HG03108 (cell line): Measurements from ENCODE around the gene UQCRH.
A peak's percentile ranks its signal among the peaks of the same experiment; 100 is the strongest.

Experiments
- ATAC-seq: cut with Tn5 transposase; IDR thresholded peaks from one replicate; pipeline ENCODE4 v1.9.1; 2021; ENCODE audit warnings: moderate library complexity; ENCODE audit not compliant: unreplicated experiment

Gene UQCRH

GRCh38 chr1:46303038-46303871 is at the start of gene UQCRH, which contains the start of gene LRRC41:
UQCRH (plus strand) TSS chr1:46303698; CDS start chr1:46303767, 69 bp downstream.
LRRC41 (minus strand) TSS chr1:46303616; CDS start chr1:46303322, 294 bp downstream.
- ATAC-seq: peak; percentile 77

GRCh38 chr1:46254668-46255067 is 48.8 kb upstream of the UQCRH start:
- ATAC-seq: no peak

DNA sequence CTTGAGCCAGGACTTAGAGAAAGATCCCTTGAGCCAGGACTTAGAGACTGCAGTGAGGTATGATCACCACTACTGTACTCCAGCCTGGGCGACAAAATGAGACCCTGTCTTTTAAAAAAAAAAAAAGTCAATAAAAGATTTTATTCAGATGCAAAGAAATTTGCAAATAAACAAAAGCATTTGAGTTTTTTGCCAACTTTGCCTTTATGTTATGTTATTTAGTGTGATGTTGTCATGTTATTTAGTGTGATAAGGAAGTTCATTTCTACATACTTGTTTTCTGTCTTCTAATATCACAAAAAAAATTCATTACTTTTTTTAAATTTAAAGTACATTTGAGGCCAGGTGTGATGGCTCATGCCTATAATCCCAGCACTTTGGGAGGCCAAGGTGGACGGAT is 47.0 kb upstream of the UQCRH start:
- ATAC-seq: no peak

DNA sequence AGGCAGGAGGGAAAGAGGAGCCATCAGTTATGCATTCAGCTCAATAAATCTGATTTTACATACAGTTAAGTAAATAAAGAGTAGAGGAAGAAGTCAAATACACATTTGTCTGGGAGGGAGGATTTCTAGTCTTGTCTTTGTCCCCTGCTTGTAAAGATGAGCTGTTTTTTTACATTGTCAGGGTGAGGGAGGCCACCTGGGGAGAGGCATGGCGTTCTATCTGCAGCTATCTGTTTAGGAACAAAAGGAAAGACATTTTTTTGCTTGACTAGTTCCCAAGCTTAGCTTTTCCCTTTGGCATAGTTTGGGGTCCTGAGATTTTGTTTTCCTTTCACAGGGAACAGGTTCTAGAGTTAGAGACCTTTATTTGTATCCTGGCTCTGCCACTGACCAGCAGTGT is 41.0 kb upstream of the UQCRH start:
- no peak for ATAC-seq

GRCh38 chr1:46263146-46263545 is 40.4 kb upstream of the UQCRH start:
- no peak for ATAC-seq

GRCh38 chr1:46268578-46268977 is 34.9 kb upstream of the UQCRH start:
- ATAC-seq: no peak

DNA sequence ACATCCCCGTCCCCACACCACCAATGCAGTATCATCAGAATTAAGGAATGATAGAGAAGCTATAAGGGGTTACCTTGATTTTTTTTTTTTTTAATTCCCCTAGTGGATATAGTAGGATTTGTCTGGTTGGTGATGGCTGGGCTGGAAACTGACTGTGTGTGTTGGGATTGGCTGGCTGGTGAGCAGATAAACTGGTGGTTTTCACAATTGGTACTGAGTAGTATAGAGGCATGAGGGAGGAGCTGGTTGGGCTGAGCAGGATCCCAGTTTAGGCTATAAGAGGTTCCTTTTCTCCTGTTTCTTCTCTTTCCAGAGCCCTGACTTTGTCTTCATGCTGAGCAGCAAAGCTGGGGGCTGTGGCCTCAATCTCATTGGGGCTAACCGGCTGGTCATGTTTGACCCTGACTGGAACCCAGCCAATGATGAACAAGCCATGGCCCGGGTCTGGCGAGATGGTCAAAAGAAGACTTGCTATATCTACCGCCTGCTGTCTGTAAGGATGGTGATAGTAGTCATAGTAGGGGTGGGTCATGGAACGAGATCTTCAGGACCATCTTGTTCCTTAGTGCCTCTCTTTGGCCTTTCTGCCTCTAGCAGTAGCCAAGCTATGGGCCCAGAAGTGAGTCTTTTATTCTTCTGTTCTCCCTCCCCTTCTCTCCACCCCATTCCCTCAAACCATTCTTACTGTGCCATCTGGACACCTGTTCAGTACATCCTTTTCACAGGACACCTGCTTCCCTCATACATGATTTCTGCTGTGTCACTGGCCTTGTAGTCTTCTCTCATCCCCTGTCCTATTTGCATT is 29.1 kb upstream of the UQCRH start:
- no peak for ATAC-seq

DNA sequence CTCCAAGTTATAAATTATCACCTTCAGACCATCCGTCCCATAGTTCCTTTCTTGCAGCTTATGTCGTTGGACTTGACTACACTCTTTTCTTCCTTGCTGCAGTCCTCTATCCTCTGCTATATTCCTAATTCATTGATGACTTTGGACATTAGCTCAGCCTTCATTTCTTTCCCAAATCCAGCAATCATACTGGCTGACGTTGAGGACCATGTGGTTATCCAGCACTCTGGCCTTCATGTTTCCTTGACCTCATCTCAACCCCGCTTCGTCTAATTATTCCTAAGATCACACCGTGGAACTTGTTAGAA is 28.5 kb upstream of the UQCRH start:
- no peak for ATAC-seq

- ATAC-seq: no peak
These were observed 25.7 kb upstream of the UQCRH start for GRCh38 chr1:46277658-46278373.

GRCh38 chr1:46278807-46279206 is 24.7 kb upstream of the UQCRH start:
- no peak for ATAC-seq

- no peak for ATAC-seq
These were observed 23.4 kb upstream of the UQCRH start for GRCh38 chr1:46280092-46280491.

- ATAC-seq: no peak
These were observed 22.5 kb upstream of the UQCRH start for GRCh38 chr1:46281021-46281420.

DNA sequence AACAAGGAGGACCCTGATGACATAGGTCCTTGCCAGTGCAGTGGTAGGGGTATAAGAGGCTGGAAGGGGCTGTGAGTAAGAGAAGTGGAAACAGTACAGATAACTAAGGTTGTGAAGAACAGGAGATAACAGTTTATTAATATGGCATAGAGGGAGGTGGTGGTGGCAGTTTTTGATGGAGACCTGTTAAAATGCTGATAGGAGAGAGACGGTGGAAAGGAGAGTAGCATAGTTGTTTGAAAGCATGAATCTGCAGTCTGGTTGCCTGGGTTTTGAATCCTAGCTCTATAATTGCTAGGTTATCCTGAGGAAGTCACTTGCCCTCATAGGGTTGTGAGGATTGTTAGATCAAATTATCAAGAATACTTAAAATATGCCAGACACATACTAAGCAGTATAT is 19.4 kb upstream of the UQCRH start:
- no peak for ATAC-seq

GRCh38 chr1:46284597-46285564 is 18.6 kb upstream of the UQCRH start:
- no peak for ATAC-seq

GRCh38 chr1:46285730-46286477 is 17.6 kb upstream of the UQCRH start:
- ATAC-seq: no peak

- ATAC-seq: no peak
These were observed 14.9 kb upstream of the UQCRH start for GRCh38 chr1:46288485-46289133.

GRCh38 chr1:46289134-46289494 is 14.4 kb upstream of the UQCRH start:
- no peak for ATAC-seq

DNA sequence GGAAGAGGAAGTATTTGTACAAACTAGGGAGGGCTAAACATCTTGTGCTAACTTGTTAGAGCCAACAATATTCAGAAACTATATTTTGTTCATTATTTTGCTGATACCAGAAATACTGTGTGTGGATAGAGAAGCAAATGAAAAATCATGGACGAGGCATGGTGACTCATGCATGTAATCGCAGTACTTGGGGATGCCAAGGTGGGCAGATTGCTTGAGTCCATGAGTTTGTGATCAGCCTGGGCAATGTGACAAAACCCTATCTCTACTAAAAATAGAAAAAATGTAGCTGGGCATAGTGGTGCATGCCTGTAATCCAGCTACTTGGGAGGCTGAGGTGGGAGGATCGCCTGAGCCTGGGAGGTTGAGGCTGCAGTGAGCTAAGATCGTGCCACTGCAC is 13.5 kb upstream of the UQCRH start:
- no peak for ATAC-seq

- ATAC-seq: no peak
These were observed 8.2 kb upstream of the UQCRH start for GRCh38 chr1:46295306-46295705.
